ENCODE results near the gene BAIAP3. TPM values are rescaled to one million over a fixed set of nuclear protein-coding genes. Genes with fewer than 3 reads are reported as not detected.
"Not testable (repeated sequence)": the region's sequence is repeated elsewhere in the genome, so short reads cannot be mapped to it uniquely, and the experiment has no call there.

The BAIAP3 gene
- total RNA-seq, 1 donor from 2014 or later = 3.0 TPM

DNA sequence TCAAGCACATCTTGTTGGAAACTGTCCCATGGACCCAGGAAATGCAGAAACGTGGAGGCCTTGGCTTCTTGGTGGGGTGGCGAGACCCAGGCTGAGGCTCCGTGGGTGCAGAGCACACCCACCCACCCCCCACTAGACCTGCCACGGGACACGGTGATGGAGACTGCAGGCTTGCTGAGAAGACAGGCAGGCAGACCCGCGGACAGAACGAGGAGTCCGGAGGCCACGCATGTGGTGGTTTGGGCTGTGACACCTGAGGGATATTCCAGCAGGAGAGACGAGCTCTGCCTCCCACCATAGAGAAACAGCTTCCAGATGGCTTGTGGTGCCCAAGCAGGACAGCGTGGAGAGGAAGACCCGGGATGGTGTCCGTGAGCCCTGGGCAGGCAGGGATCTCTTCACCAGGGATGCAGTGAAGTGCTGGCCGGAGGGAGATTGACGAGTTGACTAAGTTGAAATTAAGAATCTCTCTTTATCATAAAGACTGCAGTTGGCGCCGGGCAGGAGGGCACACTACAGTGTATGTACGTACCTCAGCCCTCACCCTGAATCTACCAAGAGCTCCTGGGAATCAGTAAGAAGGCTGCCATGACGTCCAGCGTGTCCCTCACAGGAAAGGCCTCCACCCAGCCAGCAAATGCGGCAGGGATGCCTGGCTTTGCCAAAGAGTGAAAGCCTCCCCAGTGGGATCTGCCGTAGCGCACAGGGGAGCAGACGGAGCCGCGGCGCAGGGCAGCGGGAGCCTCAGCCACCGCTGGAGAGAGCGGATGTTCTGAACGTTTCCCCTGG, 15.8 kb upstream of the BAIAP3 start:
- no peak for DNase-seq (ENCODE audit: low read depth)

- no peak for DNase-seq (ENCODE audit: low read depth)
Measured at GRCh38 chr16:1318268-1318545, 15.2 kb upstream of the BAIAP3 start.

DNA sequence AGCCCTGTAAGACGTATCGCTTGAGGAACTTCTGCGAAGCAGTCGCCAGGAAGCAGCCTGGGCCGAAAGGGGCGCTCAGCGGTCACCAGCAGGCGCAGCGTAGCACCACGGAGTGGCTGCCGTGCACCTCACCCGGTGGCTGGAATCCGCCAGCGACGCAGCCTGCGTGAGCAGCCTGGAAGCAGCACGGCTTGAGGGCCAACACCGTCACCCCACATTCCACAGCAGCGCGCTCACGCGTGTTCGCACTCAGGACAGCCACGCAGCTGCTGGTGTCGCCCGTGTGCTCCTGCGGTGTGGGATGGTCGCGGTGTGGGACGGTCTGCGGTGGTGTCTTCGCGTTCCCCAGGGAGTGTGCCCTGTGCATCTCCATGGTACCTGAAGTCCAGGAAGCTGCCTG, 14.4 kb upstream of the BAIAP3 start:
- no peak for DNase-seq (ENCODE audit: low read depth)

DNA sequence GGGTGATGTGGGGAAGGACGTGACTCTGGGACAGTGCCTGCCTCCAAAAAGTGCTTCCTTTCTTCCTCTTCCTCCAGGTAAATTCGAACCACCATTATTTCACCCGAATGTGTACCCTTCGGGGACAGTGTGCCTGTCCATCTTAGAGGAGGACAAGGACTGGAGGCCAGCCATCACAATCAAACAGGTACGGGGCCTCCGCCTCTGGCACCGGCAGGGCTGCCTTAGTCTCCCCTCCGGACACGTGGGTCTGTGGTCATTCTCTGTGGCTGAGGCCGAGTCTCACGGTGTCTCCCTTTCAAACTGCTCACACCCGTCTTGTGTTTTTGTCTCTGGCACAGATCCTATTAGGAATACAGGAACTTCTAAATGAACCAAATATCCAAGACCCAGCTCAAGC, 13.3 kb upstream of the BAIAP3 start:
- DNase-seq (ENCODE audit: low read depth) = no peak

DNA sequence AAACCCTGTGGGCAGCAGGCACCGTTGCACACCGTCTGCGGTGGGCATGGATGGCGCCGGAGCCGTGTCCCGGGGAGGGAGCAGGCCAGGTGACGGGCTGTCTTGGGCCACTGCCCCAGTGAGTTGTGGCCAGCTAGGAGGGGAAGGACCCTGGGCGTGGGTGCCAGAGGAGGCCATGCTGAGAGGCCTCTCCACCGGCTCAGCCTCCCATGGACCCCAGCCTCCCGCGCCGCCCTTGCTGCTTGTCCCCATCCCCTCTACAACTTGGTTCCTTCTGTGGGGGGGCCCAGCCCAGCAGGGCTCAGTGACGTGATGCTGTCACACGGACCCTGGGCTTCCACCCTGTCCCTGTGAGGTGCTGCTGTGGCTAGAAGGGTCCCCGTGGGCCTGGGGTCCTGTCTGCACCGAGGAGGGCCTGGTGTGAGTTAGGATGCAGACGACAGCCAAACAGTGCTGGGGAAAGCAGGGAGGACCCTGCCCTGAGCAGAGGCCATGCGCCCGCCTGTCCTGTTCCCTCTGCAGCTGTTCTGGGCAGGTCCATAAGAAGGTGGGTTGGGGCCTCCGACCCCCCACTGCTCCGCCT, 12.7 kb upstream of the BAIAP3 start:
- no peak for DNase-seq (ENCODE audit: low read depth)

GRCh38 chr16:1322407-1322806, 11.0 kb upstream of the BAIAP3 start:
- DNase-seq (ENCODE audit: low read depth) = no peak

DNA sequence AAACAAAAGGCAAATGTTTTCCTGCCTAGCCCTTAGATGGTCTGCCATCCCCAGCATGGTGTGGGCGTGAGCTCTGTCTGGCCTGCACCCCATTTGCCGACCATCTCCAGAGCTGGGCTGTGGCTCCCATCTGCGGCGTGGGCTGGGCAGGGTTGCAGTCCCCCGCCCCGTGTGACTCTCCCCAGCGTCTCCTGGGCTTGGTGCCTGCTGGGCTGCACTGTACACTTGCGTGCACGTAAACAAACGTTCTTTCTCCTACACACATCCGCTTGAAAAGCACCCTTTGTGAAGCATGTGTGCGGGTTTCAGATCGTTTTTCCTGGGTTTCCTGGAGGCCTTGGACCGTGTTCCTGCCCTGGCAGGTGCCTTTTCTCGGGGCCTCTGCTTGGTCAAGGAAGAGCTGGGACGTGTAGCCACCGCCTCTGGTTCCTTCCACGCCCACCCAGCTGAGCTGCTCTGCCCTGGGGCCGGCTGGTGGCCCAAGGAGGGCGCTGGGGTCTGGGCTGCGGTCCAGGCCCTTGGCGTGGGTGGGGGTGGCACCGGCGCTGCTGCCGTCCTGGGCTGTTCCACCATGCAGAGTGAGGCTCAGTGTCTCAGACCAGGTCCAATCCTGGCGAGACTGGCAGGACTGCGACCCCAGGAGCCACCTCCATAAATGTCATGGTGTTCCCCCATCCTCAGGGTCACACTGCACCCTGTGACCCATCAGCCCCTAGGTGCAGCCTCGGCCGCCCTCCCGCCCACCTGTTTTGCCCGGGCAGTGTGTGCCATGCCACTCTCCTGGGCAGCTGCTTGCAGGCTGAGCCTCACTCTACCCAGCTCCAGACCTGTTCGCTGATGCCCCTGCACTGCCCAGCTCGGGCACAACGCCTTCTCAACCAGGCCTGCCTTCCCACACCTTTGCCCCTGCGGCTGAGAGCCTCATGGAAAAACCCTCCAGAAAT, 9.9 kb upstream of the BAIAP3 start:
- DNase-seq (ENCODE audit: low read depth) = no peak

DNA sequence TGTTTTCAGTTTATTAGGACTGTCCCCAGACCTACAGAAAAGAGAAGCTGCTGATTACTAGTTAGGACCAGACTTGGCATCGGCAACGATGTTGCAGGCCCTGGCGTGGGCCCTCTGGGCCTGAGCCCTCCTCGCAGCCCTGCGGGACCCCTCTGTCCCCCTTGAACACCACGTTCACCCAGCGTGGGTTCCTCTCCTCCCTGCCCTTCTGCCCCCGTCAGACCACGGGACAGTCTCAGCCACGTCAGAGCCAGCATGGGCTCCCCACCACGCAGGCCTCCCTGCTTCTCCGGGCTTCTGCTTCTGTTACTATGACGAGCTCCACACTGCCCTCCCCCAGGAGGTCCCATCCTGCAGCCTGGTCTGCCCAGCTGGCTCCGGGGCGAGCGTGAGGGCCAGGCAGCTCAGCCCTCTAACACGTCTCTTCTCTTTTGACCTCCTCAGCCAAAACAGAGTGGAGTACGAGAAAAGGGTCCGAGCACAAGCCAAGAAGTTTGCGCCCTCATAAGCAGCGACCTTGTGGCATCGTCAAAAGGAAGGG, 9.1 kb upstream of the BAIAP3 start:
- no peak for DNase-seq (ENCODE audit: low read depth)

DNA sequence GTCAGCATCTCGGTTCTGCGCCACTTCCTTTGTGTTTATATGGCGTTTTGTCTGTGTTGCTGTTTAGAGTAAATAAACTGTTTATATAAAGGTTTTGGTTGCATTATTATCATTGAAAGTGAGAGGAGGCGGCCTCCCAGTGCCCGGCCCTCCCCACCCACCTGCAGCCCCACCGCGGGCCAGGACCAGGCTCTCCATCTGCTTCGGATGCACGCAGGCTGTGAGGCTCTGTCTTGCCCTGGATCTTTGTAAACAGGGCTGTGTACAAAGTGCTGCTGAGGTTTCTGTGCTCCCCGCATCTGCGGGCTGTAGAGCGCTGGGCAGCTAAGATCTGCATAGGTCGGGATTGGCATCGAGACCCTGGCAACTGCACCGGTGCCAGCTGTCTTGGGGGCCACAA, 8.2 kb upstream of the BAIAP3 start:
- no peak for DNase-seq (ENCODE audit: low read depth)

DNA sequence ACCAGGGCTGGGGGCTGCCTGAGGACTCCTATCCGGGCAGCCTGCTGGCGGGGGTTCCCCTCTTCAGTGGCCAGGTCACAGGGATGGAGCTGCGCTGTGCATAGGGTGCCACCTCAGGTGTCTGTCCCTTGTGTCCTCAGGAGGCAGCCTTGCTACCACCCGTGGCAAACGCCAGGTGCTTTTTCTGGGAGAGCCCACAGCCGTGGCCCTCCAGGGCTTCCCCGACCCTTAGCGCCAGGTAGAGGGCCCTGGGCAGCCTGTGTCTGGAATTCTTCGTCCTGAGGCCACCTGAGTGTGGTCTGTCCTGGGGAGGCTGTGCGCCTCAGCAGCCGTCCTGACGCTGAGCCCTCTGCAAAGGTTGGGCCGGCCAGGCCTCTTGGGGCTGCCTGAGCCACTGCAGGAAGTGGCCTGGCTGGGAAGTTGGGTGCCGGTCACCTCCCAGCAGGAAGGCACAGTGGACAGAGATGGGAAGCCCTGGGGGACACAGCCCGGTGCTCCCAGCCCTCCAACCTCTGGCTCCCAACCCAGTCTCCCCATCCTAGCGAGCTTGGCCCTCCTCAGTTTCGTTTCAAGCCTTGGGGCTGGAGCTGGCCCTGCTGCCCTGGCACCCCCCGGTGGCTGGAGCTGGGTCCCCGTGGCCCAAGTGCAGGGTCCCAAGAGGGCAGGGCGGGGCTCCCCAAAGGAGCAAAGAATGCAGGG, 7.6 kb upstream of the BAIAP3 start:
- DNase-seq (ENCODE audit: low read depth) = no peak

- DNase-seq (ENCODE audit: low read depth) = no peak
Measured at GRCh38 chr16:1326391-1326790, 7.1 kb upstream of the BAIAP3 start.

- no peak for DNase-seq (ENCODE audit: low read depth)
Measured at GRCh38 chr16:1326946-1327618, 6.4 kb upstream of the BAIAP3 start.

DNA sequence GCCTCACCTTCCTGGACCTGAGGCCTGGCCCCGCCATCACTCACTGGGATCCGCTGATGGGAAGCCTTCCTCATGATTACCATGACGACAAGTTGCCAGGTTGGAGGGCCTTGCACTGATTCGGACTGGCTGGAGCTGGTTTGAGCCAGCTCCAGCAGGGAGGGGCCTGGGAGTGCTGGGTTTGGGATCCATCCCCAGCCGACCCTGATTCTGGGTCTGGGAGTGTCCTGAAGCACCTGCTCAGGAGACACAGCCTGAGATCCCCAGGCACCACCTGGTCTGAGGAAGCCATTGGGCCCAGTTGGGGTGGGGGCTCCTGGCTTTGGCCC, 5.9 kb upstream of the BAIAP3 start:
- no peak for DNase-seq (ENCODE audit: low read depth)

- DNase-seq (ENCODE audit: low read depth) = not testable (repeated sequence)
Measured at GRCh38 chr16:1328136-1328535, 5.3 kb upstream of the BAIAP3 start.

- DNase-seq (ENCODE audit: low read depth) = not testable (repeated sequence)
Measured at GRCh38 chr16:1328961-1329360, 4.5 kb upstream of the BAIAP3 start.

DNA sequence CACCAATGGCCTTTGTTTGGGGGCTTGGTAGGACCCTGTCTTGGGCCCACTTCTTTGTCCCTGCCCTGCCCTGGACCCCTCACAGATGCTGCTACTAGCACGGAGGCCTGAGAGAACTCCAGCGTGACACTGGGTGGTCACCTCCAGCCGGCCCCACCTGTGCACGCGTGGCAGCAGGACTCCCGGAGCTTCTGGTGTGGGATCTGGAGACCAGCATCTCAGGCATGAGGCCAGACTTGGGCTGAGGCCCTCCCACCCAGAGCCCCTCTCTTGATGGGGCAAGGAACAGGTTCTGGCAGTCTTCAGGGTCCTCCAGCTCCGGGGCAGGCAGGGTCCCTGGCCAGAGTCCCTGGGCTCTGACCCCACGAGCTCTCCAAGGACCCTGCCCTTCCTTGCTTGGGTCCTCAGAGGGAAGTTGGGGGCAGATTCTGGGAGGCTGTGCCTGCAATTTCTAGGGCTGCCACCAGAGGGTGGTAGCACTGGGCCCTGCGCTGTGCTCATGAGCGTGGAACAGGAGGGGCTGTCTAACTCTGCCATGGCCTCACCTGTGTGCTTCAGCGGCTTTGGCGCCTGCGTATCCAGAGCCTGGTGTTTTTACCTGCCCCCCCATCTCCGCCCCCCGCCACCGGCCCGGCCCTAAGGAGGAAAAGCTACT, 3.1 kb upstream of the BAIAP3 start:
- DNase-seq (ENCODE audit: low read depth) = no peak

DNA sequence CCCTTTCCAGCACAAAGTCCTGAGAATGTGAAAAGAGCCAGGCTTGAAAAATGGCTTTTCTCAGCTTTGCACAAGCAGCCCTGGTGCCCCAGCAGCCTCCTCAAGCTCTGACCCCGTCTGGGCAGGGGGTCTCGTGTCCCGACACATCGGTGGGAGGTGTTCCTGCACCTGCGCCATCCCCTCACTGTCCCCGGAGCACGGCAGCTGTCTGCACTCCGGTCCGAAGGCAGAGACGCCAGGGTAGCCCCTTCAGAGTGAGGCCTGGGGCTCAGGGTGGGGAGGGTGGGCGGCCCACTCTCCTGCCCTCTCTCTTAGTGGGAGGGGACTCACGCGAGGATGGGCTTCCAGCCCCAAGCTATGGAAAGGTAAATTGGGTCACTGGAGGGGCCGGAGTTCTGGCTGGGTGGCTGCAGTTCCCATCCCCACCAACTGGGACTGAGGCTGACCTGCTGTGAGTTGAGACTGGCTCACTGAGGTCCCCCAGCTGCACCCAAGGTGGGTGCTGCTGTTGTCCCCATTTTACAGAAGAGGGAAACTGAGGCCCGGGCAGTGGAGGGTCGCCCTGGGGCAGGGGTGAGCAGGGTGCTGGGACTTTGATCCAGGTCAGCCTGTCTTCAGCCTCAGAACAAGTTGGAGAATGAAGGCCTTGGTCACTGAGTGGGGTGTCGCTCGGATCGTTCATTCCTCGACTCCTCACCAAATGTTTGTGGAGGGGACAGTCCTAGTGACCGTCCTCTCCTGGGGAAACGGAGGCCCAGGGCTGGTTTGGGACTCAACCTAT, 2.3 kb upstream of the BAIAP3 start:
- no peak for DNase-seq (ENCODE audit: low read depth)

- DNase-seq (ENCODE audit: low read depth) = peak; percentile 92
Measured at GRCh38 chr16:1331712-1332617, 1.5 kb upstream of the BAIAP3 start.

- no peak for DNase-seq (ENCODE audit: low read depth)
Measured at GRCh38 chr16:1332618-1333148, 762 bp upstream of the BAIAP3 start.
